Measurements from ENCODE around the gene BRIX1. TPM values are rescaled to one million over a fixed set of nuclear protein-coding genes. Genes with fewer than 3 reads are reported as not detected.

BRIX1 gene
- total RNA-seq, 1 donor from 2014 or later, result 43.2 TPM

GRCh38 chr5:34941936-34942335, 26.4 kb downstream of the BRIX1 start:
- H3K9me3 Mint-ChIP-seq, result no peaks in the 10 kb centered on the region
- H3K27ac Mint-ChIP-seq (ENCODE audit: unreplicated experiment), result no peak overlapping the region
- no peak overlapping the region for H3K4me3 Mint-ChIP-seq
- DNase-seq (ENCODE audit: low read depth, low spot score), result no peak
- H3K4me1 Mint-ChIP-seq, result peaks cover 6% of the 10 kb centered on the region
- no peak for TF ChIP-seq CTCF (conservative IDR thresholded peaks at IDR 0.05)
- peaks cover 11% of the 10 kb centered on the region for H3K36me3 Mint-ChIP-seq (ENCODE audit: low read depth)
- H3K27me3 Mint-ChIP-seq (ENCODE audit: low read depth), result no peaks in the 10 kb centered on the region

DNA sequence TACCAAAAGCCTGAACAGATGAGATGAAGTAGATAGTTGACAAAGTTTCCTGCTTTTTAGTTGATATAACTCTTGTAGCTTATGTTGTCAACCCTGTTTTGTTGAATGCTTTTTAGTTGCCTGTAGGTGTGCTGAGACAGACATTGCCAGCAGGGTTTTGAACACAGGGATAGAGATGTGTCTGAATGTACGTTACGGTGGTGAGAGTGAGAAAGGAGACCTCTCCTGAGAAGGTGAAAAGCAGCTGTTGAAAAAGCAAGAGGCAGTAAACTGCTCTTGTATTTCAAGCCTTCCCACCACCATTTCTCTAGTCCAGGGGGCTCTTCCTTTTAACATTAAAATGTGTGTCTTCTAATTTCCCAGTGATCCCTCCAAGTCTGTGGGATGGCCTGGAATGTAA, 28.5 kb downstream of the BRIX1 start:
- peaks cover 4% of the 10 kb centered on the region for H3K36me3 Mint-ChIP-seq (ENCODE audit: low read depth)
- no peak overlapping the region for H3K27ac Mint-ChIP-seq (ENCODE audit: unreplicated experiment)
- no peak for DNase-seq (ENCODE audit: low read depth, low spot score)
- no peak for TF ChIP-seq CTCF (conservative IDR thresholded peaks at IDR 0.05)
- H3K9me3 Mint-ChIP-seq, result no peaks in the 10 kb centered on the region
- H3K4me3 Mint-ChIP-seq, result no peak overlapping the region
- no peaks in the 10 kb centered on the region for H3K27me3 Mint-ChIP-seq (ENCODE audit: low read depth)
- no peaks in the 10 kb centered on the region for H3K4me1 Mint-ChIP-seq

DNA sequence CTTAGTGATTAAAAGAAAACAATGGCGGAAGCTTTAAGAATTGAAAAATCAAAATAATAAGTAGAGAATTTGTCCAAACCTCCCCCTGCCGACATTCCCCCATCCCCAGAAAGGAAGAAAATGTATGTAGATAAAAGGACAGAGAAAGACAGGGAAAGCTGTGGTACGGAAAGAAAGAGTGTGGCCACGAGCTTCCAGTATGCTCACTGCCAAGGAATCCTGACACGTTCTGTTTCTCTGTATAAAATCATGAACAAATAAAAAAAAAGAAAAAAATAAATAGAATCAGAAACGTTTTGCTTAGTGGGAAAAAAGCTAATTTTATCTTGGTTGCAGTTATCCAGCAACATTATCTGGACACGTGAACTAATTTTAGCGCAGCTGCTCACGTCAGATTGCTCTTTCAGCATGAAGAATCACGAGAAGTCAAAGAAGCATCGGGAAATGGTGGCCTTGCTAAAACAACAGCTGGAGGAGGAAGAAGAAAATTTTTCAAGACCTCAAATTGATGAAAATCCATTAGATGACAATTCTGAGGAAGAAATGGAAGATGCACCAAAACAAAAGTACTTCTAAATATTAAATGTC, 29.0 kb downstream of the BRIX1 start:
- Mint-ChIP-seq H3K4me3 (no peak overlapping the region), H3K4me1 (no peaks in the 10 kb centered on the region), H3K9me3 (no peaks in the 10 kb centered on the region), H3K36me3 (ENCODE audit: low read depth) (peaks cover 3% of the 10 kb centered on the region), H3K27ac (ENCODE audit: unreplicated experiment) (no peak overlapping the region), H3K27me3 (ENCODE audit: low read depth) (no peaks in the 10 kb centered on the region)
- no peak for TF ChIP-seq CTCF (conservative IDR thresholded peaks at IDR 0.05)
- no peak for DNase-seq (ENCODE audit: low read depth, low spot score)

- H3K27ac Mint-ChIP-seq (ENCODE audit: unreplicated experiment), result no peak overlapping the region
- no peaks in the 10 kb centered on the region for H3K27me3 Mint-ChIP-seq (ENCODE audit: low read depth)
- no peak for DNase-seq (ENCODE audit: low read depth, low spot score)
- no peak for TF ChIP-seq CTCF (conservative IDR thresholded peaks at IDR 0.05)
- H3K4me3 Mint-ChIP-seq, result no peak overlapping the region
- H3K4me1 Mint-ChIP-seq, result no peaks in the 10 kb centered on the region
- H3K36me3 Mint-ChIP-seq (ENCODE audit: low read depth), result peaks cover 15% of the 10 kb centered on the region
- no peaks in the 10 kb centered on the region for H3K9me3 Mint-ChIP-seq
Observed at GRCh38 chr5:34957321-34957720, 41.8 kb downstream of the BRIX1 start.

GRCh38 chr5:34957857-34958690, 42.6 kb downstream of the BRIX1 start:
- Mint-ChIP-seq H3K27ac (ENCODE audit: unreplicated experiment) (no peak overlapping the region), H3K36me3 (ENCODE audit: low read depth) (peaks cover 13% of the 10 kb centered on the region)

More at GRCh38 chr5:34957857-34958690, 42.6 kb downstream of the BRIX1 start:
- DNase-seq (ENCODE audit: low read depth, low spot score), result peak; percentile 7
- Mint-ChIP-seq H3K4me3 (no peak overlapping the region), H3K9me3 (no peaks in the 10 kb centered on the region), H3K27me3 (ENCODE audit: low read depth) (no peaks in the 10 kb centered on the region), H3K4me1 (no peaks in the 10 kb centered on the region)
- peak; percentile 69 for TF ChIP-seq CTCF (conservative IDR thresholded peaks at IDR 0.05)
